Measurements from ENCODE around the gene TRPV2.

DNA sequence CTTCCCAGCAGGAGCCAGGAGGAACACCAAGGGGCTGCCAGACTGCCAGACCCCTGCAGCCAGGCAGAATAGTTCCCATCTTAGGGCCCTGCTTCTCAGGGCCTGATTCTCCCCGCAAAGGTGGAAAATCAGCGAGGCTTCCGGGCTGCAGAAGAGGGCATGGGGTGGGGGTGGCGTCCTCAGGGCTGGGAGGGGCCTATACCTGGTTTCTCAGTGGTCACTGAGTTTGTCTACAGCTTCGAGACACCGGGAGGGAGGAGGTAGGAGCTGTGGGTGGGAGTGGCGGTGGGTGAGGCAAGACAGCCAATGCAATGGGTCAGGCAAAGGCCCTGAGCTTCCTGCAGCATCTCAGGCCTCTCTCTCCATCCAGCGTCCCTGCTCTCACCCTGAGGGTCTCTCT lies 62.3 kb downstream of the TRPV2 start:
- TF ChIP-seq POLR2AphosphoS5 (IDR thresholded peaks at IDR 0.05; ENCODE audit: low read depth) = no peak
- TF ChIP-seq, protein P1, sequence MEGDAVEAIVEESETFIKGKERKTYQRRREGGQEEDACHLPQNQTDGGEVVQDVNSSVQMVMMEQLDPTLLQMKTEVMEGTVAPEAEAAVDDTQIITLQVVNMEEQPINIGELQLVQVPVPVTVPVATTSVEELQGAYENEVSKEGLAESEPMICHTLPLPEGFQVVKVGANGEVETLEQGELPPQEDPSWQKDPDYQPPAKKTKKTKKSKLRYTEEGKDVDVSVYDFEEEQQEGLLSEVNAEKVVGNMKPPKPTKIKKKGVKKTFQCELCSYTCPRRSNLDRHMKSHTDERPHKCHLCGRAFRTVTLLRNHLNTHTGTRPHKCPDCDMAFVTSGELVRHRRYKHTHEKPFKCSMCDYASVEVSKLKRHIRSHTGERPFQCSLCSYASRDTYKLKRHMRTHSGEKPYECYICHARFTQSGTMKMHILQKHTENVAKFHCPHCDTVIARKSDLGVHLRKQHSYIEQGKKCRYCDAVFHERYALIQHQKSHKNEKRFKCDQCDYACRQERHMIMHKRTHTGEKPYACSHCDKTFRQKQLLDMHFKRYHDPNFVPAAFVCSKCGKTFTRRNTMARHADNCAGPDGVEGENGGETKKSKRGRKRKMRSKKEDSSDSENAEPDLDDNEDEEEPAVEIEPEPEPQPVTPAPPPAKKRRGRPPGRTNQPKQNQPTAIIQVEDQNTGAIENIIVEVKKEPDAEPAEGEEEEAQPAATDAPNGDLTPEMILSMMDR (conservative IDR thresholded peaks at IDR 0.05; ENCODE audit: low read depth in 2 of 2) = no peak
- TF ChIP-seq EZH2phosphoT487 (IDR thresholded peaks at IDR 0.05; ENCODE audit: unreplicated experiment) = no peak
- TF ChIP-seq EZH2 (IDR thresholded peaks at IDR 0.05; ENCODE audit: low read depth, unreplicated experiment) = no peak
- TF ChIP-seq, protein P2, sequence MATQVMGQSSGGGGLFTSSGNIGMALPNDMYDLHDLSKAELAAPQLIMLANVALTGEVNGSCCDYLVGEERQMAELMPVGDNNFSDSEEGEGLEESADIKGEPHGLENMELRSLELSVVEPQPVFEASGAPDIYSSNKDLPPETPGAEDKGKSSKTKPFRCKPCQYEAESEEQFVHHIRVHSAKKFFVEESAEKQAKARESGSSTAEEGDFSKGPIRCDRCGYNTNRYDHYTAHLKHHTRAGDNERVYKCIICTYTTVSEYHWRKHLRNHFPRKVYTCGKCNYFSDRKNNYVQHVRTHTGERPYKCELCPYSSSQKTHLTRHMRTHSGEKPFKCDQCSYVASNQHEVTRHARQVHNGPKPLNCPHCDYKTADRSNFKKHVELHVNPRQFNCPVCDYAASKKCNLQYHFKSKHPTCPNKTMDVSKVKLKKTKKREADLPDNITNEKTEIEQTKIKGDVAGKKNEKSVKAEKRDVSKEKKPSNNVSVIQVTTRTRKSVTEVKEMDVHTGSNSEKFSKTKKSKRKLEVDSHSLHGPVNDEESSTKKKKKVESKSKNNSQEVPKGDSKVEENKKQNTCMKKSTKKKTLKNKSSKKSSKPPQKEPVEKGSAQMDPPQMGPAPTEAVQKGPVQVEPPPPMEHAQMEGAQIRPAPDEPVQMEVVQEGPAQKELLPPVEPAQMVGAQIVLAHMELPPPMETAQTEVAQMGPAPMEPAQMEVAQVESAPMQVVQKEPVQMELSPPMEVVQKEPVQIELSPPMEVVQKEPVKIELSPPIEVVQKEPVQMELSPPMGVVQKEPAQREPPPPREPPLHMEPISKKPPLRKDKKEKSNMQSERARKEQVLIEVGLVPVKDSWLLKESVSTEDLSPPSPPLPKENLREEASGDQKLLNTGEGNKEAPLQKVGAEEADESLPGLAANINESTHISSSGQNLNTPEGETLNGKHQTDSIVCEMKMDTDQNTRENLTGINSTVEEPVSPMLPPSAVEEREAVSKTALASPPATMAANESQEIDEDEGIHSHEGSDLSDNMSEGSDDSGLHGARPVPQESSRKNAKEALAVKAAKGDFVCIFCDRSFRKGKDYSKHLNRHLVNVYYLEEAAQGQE (IDR thresholded peaks at IDR 0.05; ENCODE audit: unreplicated experiment) = no peak
- TF ChIP-seq, protein P3, sequence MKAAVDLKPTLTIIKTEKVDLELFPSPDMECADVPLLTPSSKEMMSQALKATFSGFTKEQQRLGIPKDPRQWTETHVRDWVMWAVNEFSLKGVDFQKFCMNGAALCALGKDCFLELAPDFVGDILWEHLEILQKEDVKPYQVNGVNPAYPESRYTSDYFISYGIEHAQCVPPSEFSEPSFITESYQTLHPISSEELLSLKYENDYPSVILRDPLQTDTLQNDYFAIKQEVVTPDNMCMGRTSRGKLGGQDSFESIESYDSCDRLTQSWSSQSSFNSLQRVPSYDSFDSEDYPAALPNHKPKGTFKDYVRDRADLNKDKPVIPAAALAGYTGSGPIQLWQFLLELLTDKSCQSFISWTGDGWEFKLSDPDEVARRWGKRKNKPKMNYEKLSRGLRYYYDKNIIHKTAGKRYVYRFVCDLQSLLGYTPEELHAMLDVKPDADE (IDR thresholded peaks at IDR 0.05) = no peak
- TF ChIP-seq STAT1 (IDR thresholded peaks at IDR 0.05; ENCODE audit: unreplicated experiment) = no peak
- no peak for TF ChIP-seq ZNF331 (CRISPR knock-in tag; IDR thresholded peaks at IDR 0.05; ENCODE audit: low read depth)
- no peak for TF ChIP-seq CREB1 (CRISPR knock-in tag; IDR thresholded peaks at IDR 0.05; ENCODE audit: low read depth)
- TF ChIP-seq, protein P4, sequence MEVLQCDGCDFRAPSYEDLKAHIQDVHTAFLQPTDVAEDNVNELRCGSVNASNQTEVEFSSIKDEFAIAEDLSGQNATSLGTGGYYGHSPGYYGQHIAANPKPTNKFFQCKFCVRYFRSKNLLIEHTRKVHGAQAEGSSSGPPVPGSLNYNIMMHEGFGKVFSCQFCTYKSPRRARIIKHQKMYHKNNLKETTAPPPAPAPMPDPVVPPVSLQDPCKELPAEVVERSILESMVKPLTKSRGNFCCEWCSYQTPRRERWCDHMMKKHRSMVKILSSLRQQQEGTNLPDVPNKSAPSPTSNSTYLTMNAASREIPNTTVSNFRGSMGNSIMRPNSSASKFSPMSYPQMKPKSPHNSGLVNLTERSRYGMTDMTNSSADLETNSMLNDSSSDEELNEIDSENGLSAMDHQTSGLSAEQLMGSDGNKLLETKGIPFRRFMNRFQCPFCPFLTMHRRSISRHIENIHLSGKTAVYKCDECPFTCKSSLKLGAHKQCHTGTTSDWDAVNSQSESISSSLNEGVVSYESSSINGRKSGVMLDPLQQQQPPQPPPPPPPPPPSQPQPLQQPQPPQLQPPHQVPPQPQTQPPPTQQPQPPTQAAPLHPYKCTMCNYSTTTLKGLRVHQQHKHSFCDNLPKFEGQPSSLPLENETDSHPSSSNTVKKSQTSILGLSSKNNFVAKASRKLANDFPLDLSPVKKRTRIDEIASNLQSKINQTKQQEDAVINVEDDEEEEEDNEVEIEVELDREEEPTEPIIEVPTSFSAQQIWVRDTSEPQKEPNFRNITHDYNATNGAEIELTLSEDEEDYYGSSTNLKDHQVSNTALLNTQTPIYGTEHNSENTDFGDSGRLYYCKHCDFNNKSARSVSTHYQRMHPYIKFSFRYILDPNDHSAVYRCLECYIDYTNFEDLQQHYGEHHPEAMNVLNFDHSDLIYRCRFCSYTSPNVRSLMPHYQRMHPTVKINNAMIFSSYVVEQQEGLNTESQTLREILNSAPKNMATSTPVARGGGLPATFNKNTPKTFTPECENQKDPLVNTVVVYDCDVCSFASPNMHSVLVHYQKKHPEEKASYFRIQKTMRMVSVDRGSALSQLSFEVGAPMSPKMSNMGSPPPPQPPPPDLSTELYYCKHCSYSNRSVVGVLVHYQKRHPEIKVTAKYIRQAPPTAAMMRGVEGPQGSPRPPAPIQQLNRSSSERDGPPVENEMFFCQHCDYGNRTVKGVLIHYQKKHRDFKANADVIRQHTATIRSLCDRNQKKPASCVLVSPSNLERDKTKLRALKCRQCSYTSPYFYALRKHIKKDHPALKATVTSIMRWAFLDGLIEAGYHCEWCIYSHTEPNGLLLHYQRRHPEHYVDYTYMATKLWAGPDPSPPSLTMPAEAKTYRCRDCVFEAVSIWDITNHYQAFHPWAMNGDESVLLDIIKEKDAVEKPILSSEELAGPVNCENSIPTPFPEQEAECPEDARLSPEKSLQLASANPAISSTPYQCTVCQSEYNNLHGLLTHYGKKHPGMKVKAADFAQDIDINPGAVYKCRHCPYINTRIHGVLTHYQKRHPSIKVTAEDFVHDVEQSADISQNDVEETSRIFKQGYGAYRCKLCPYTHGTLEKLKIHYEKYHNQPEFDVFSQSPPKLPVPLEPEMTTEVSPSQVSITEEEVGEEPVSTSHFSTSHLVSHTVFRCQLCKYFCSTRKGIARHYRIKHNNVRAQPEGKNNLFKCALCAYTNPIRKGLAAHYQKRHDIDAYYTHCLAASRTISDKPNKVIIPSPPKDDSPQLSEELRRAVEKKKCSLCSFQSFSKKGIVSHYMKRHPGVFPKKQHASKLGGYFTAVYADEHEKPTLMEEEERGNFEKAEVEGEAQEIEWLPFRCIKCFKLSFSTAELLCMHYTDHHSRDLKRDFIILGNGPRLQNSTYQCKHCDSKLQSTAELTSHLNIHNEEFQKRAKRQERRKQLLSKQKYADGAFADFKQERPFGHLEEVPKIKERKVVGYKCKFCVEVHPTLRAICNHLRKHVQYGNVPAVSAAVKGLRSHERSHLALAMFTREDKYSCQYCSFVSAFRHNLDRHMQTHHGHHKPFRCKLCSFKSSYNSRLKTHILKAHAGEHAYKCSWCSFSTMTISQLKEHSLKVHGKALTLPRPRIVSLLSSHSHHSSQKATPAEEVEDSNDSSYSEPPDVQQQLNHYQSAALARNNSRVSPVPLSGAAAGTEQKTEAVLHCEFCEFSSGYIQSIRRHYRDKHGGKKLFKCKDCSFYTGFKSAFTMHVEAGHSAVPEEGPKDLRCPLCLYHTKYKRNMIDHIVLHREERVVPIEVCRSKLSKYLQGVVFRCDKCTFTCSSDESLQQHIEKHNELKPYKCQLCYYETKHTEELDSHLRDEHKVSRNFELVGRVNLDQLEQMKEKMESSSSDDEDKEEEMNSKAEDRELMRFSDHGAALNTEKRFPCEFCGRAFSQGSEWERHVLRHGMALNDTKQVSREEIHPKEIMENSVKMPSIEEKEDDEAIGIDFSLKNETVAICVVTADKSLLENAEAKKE (CRISPR knock-in tag; IDR thresholded peaks at IDR 0.05) = no peak
- no peak for TF ChIP-seq ZNF114 (CRISPR knock-in tag; IDR thresholded peaks at IDR 0.05)

All from GM23338 (cell line).